RWPE2 (cell line): Measurements from ENCODE around the gene DESI1.

Experiments
- ATAC-seq: fragments of 200-7000 bp; cut with Tn5 transposase; 3 replicates; pipeline ENCODE4 v1.9.1; 2021; ENCODE audit warnings: low read depth
- DNase-seq: peaks from one replicate; pipeline ENCODE4 v3.0.0-alpha.2; 2020; ENCODE audit warnings: low spot score
- H3K27ac ChIP-seq: fragments of 450-650 bp; 2 replicates; pipeline ENCODE4 v1.5.1; 2017; ENCODE audit warnings: mild to moderate bottlenecking; ENCODE audit not compliant: poor library complexity, severe bottlenecking
- H3K27me3 ChIP-seq: fragments of 250-450 bp; sonication (Bioruptor Pico); 2 replicates; pipeline ENCODE4 v1.5.1; 2021; ENCODE audit warnings: mild to moderate bottlenecking, moderate library complexity; ENCODE audit not compliant: insufficient read depth, poor library complexity, severe bottlenecking
- H3K36me3 ChIP-seq: fragments of 250-450 bp; sonication (Bioruptor Pico); 2 replicates; pipeline ENCODE4 v1.5.1; 2020; ENCODE audit warnings: low read depth, mild to moderate bottlenecking, moderate library complexity
- H3K4me1 ChIP-seq: fragments of 250-450 bp; sonication (Bioruptor Pico); 2 replicates; pipeline ENCODE4 v1.5.1; 2021; ENCODE audit warnings: mild to moderate bottlenecking, moderate library complexity; ENCODE audit not compliant: insufficient read depth, poor library complexity, severe bottlenecking
- H3K4me3 ChIP-seq: fragments of 250-450 bp; sonication (Bioruptor Pico); 2 replicates; pipeline ENCODE4 v1.5.1; 2021; ENCODE audit warnings: mild to moderate bottlenecking, moderate library complexity; ENCODE audit not compliant: severe bottlenecking
- H3K9me3 ChIP-seq: fragments of 250-450 bp; sonication (Bioruptor Pico); 2 replicates; pipeline ENCODE4 v1.5.1; 2021; ENCODE audit warnings: mild to moderate bottlenecking, moderate library complexity; ENCODE audit not compliant: severe bottlenecking
- TF ChIP-seq, protein P1 (sequence below): fragments of 450-650 bp; IDR thresholded peaks from one replicate; pipeline ENCODE4 v1.5.1; 2017; ENCODE audit warnings: mild to moderate bottlenecking, moderate library complexity; ENCODE audit not compliant: poor library complexity, severe bottlenecking

Gene DESI1

DNA sequence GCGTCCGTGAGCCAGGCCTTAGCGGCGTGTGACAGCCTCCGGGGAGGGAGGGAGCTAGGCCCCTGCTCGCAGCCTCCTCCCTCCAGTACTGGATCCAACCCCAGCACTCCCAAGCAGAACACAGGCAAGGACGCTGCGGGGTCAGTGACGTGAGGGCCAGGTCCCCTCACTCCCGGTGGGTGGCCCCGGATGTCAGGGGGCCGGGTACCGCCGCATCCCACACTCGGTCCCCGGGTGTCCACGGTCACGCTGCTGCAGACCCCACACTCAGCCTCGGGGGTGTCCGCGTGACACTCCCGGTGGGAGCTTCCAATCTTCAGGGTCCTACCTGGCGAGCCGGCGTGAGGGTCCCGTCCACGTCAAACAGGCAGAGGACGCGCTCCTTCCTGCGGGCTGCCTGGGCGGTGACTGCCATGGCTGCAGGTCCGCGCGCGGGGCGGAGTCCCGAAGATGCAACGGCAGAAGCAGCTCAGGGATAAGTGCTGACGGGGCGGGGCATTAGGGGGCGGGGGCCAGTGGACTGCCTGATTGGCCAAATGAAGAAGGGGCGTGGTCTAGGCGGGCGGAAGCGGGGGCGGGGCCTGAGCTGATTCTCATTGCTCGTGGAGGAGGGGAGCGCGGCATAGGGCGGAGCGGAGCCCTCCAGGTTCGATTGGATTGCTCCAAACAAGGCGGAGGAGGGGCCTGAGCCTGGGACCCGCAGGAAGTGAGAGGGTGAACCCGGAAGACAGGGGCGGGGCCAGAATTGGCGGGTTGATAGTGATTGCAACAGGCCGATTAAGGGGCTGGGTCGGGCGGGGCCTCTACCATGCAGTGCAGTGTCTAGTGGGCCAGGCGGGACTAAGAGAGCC lies 31.2 kb downstream of the DESI1 start, which contains the start of gene PMM1:
Gene PMM1, minus strand, starts transcription at position 450 of the 851 bp plus-strand sequence. Its CDS starts 35 bp downstream, at position 415.
- DNase-seq = peak; percentile 100
- H3K9me3 ChIP-seq = no peaks in the 10 kb centered on the region
- TF ChIP-seq, protein P1, sequence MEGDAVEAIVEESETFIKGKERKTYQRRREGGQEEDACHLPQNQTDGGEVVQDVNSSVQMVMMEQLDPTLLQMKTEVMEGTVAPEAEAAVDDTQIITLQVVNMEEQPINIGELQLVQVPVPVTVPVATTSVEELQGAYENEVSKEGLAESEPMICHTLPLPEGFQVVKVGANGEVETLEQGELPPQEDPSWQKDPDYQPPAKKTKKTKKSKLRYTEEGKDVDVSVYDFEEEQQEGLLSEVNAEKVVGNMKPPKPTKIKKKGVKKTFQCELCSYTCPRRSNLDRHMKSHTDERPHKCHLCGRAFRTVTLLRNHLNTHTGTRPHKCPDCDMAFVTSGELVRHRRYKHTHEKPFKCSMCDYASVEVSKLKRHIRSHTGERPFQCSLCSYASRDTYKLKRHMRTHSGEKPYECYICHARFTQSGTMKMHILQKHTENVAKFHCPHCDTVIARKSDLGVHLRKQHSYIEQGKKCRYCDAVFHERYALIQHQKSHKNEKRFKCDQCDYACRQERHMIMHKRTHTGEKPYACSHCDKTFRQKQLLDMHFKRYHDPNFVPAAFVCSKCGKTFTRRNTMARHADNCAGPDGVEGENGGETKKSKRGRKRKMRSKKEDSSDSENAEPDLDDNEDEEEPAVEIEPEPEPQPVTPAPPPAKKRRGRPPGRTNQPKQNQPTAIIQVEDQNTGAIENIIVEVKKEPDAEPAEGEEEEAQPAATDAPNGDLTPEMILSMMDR = no peak
- peak within 1 kb of the TSS; percentile 81 for H3K4me3 ChIP-seq
- peak within 1 kb of the TSS; percentile 24 for H3K27ac ChIP-seq
- H3K36me3 ChIP-seq = no peaks in the 10 kb centered on the region
- H3K27me3 ChIP-seq = no peaks in the 10 kb centered on the region
- peaks cover 3% of the 10 kb centered on the region for H3K4me1 ChIP-seq
- ATAC-seq = peak; percentile 95

DNA sequence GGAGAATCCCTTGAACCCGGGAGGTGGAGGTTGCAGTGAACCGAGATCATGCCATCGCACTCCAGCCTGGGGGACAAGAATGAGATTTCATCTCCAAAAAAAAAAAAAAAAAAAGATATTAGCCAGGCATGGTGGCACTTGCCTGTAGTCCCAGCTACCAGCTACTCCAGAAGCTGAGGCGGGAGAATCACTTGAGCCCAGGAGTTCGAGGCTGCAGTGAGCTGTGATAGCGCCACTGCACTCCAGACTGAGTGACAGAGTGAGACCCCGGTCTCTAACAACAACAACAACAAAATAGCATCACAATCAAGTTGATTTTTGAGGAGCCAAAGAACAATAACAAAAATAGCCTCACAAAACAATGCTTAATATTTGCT lies 33.5 kb downstream of the DESI1 start:
- DNase-seq = no peak
- Histone ChIP-seq H3K36me3 (no peaks in the 10 kb centered on the region; the same call in 1 of the 2 replicates), H3K4me3 (no peak overlapping the region), H3K9me3 (no peaks in the 10 kb centered on the region), H3K4me1 (peaks cover 3% of the 10 kb centered on the region), H3K27me3 (no peaks in the 10 kb centered on the region), H3K27ac (no peak overlapping the region)
- ATAC-seq = no peak
- TF ChIP-seq, protein P1 = no peak

DNA sequence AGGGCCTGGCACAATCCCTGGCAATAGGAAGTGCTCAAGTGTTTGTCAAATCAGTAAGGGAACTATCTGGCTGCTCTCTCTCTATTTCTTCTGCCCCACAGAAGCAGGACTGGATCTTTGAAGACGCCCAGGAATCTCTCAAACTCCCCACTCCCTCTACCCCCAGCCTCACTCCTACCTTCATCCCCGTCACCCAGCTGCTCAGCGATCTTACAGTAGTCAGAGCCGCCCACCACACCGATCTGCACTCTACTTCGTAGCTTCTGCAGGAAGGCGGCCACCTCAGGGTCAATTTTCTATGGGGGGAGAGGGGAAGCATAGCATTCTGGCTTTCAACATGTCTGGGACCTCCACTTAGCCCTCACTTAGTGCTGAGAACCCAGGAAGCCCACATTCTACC lies 34.9 kb downstream of the DESI1 start:
- TF ChIP-seq, protein P1 = no peak
- no peak overlapping the region for H3K27ac ChIP-seq
- H3K4me3 ChIP-seq = no peak overlapping the region
- ATAC-seq (no peak), DNase-seq (no peak)
- H3K9me3 ChIP-seq = no peaks in the 10 kb centered on the region
- peaks cover 3% of the 10 kb centered on the region for H3K4me1 ChIP-seq
- H3K36me3 ChIP-seq = no peaks in the 10 kb centered on the region; the same call in 1 of the 2 replicates
- no peaks in the 10 kb centered on the region for H3K27me3 ChIP-seq

DNA sequence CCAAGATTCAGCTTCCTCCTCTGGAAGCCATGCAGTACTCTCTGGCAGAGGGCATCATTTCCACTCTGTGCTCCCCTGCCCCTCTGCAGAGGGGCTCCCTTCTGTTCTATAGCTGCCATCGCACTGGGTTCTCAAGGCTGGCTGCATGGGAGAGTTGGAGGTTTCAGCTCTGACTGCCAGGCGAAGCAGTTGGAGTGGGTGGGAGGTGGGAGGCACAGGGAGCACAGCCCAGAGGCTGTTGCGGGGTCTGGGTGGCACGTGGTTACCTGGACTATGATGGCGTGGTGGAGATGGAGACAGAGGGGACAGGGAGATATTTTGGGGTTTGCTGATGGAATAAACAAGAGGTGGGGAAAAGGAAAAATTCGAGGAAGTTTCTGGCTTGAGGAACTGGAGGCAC lies 36.0 kb downstream of the DESI1 start:
- no peaks in the 10 kb centered on the region for H3K27me3 ChIP-seq
- H3K36me3 ChIP-seq = no peaks in the 10 kb centered on the region; the same call in 1 of the 2 replicates
- no peak overlapping the region for H3K27ac ChIP-seq
- TF ChIP-seq, protein P1 = no peak
- H3K4me1 ChIP-seq = peaks cover 3% of the 10 kb centered on the region
- H3K4me3 ChIP-seq = no peak overlapping the region
- DNase-seq = no peak
- no peak for ATAC-seq
- no peaks in the 10 kb centered on the region for H3K9me3 ChIP-seq

DNA sequence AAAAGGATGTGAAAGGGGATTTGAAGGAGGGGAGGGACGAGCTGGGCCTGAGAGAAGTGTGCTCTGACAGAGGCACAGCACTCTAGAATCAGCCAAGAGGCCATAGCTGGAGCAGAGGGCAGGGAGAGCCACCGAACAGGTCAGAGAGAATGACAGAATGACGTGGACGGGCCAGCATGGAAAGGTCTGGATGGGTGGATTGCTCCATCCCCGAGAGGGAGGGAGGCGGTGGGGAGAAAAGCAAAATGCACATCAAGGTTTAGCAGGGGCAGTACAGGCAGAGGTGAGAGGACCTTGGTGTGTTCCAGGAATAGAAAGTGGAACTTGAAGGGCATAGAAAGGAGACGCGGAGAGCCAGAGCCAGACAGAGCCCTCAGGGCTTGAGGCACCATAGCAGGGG lies 38.1 kb downstream of the DESI1 start:
- Histone ChIP-seq H3K9me3 (no peaks in the 10 kb centered on the region), H3K4me3 (no peak overlapping the region), H3K4me1 (no peaks in the 10 kb centered on the region), H3K27me3 (no peaks in the 10 kb centered on the region), H3K27ac (no peak overlapping the region), H3K36me3 (no peaks in the 10 kb centered on the region; the same call in 1 of the 2 replicates)
- DNase-seq = no peak
- ATAC-seq = no peak
- TF ChIP-seq, protein P1 = no peak
